Measurements from ENCODE around the gene CAMK2G. TPM values are rescaled to one million over a fixed set of nuclear protein-coding genes. Genes with fewer than 3 reads are reported as not detected.

The CAMK2G gene
- total and polyA plus RNA-seq, 7 donors = 15.8 to 60.3 (median 50.5) TPM

DNA sequence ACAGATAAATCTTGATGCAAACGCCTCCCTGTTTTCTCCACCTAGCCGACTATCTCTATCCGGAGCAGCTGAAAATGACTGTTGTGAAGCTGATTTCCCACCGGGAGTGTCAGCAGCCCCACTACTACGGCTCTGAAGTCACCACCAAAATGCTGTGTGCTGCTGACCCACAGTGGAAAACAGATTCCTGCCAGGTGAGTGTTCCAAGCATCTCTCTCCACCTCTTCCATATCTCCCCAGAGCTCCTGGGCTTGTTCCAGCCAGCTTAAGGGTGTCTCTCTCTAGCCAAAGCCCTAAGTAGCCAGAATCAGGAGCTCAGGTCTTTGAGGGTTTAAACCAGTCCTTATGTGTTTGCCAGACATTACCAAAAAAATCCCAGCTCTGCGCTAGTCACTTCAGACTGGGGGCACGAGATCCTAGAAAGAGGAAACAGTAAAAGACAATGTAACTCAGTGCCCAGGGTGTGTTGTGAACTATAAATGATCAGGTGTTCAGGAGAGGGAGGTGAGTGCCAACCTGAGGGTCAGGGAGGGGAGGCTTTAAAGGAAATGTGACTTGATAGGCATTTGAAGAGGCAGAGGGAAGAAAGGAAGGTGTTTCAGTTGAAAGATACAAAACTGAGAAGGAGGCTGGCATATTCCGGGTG lies 41.0 kb upstream of the CAMK2G start:
- intact Hi-C loops (cut with DNase I) = loop anchor here in 1 of 2 donors (10.0 kb wide), 1 partner anchor 59 kb away; no protein-coding TSS in a partner anchor
- no peak for ATAC-seq
- 54 to 62% (median 56%) methylated on average over 8 of the region's 8 CpGs for WGBS, 3 donors
- H3K27ac ChIP-seq = no peak overlapping the region
- H3K4me1 ChIP-seq = peaks cover under 1% of the 10 kb centered on the region
- H3K4me3 ChIP-seq = peak overlapping the region; percentile 70
- peaks cover 0 to 28% of the 10 kb centered on the region in 2 donors for H3K36me3 ChIP-seq (ENCODE audit: insufficient read depth in 1 of 2, low read depth in 1 of 2)
- no peaks in the 10 kb centered on the region for H3K9me3 ChIP-seq
- H3K27me3 ChIP-seq (ENCODE audit: insufficient read depth in 3 of 3, low read length in 2 of 3) = peaks cover 0 to 14% (median 0%) of the 10 kb centered on the region in 3 donors
- TF ChIP-seq, protein P1, sequence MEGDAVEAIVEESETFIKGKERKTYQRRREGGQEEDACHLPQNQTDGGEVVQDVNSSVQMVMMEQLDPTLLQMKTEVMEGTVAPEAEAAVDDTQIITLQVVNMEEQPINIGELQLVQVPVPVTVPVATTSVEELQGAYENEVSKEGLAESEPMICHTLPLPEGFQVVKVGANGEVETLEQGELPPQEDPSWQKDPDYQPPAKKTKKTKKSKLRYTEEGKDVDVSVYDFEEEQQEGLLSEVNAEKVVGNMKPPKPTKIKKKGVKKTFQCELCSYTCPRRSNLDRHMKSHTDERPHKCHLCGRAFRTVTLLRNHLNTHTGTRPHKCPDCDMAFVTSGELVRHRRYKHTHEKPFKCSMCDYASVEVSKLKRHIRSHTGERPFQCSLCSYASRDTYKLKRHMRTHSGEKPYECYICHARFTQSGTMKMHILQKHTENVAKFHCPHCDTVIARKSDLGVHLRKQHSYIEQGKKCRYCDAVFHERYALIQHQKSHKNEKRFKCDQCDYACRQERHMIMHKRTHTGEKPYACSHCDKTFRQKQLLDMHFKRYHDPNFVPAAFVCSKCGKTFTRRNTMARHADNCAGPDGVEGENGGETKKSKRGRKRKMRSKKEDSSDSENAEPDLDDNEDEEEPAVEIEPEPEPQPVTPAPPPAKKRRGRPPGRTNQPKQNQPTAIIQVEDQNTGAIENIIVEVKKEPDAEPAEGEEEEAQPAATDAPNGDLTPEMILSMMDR (IDR thresholded peaks at IDR 0.05) = no peak
- DNase-seq = no peak

DNA sequence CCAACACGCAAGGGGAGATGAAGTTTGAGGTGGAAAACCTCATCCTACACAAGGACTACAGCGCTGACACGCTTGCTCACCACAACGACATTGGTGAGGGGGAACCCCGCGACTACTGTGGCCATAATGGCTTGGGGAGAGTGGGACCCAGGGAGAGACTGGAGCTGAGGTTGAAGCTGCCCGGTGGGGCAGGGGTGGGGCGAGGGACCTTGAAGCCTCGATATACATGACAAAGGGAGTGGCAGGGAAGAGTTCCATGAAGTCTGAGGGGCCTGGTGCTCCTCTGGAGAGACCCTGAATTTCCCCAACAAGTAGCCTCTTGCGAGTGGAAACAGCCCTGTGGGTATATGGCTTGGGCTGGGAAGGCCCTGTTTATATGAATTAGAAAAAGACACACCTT lies 39.7 kb upstream of the CAMK2G start:
- no peak for ATAC-seq
- peaks cover 0 to 14% (median 0%) of the 10 kb centered on the region in 3 donors for H3K27me3 ChIP-seq (ENCODE audit: insufficient read depth in 3 of 3, low read length in 2 of 3)
- intact Hi-C loops (cut with DNase I) = loop anchor here in 1 of 2 donors (10.0 kb wide), 1 partner anchor 61 kb away; no protein-coding TSS in a partner anchor
- no peak overlapping the region for H3K27ac ChIP-seq
- no peaks in the 10 kb centered on the region for H3K9me3 ChIP-seq
- TF ChIP-seq, protein P1 (IDR thresholded peaks at IDR 0.05) = no peak
- WGBS, 3 donors = 74 to 83% (median 79%) methylated on average over 10 of the region's 10 CpGs
- H3K36me3 ChIP-seq (ENCODE audit: insufficient read depth in 1 of 2, low read depth in 1 of 2) = peaks cover 0 to 28% of the 10 kb centered on the region in 2 donors
- H3K4me3 ChIP-seq = peak overlapping the region; percentile 70
- no peak for DNase-seq
- H3K4me1 ChIP-seq = peaks cover 9% of the 10 kb centered on the region

DNA sequence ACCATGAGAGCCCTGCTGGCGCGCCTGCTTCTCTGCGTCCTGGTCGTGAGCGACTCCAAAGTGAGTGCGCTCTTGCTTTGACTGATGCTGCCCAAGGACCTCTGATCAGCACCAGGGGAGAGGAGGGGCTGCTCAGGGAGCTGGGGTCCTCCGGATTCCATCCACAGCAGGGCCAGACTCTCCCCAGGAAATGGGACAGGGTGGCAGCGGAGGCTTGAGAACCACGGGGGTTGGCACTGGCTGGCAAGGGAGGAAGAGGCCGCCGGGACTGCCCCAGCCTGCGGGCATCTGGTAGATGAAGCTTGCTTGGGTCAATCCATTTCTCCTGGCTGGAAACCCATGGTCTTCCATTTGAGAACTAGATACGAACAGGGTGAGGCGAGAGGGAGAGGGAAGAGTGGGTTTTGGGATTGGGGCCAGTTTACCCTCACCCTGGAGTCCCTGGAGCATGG lies 37.2 kb upstream of the CAMK2G start:
- intact Hi-C loops (cut with DNase I) = loop anchor here in 1 of 2 donors (10.0 kb wide), 1 partner anchor 63 kb away; no protein-coding TSS in a partner anchor
- H3K4me3 ChIP-seq = peak overlapping the region; percentile 70
- H3K36me3 ChIP-seq (ENCODE audit: insufficient read depth in 1 of 2, low read depth in 1 of 2) = peaks cover 0 to 24% of the 10 kb centered on the region in 2 donors
- WGBS, 3 donors = 11 to 17% (median 12%) methylated on average over 14 of the region's 14 CpGs
- ATAC-seq (no peak), DNase-seq (no peak)
- H3K27ac ChIP-seq = peak overlapping the region; percentile 86
- no peaks in the 10 kb centered on the region for H3K9me3 ChIP-seq
- H3K4me1 ChIP-seq = peaks cover 26% of the 10 kb centered on the region
- peaks cover 0 to 14% (median 0%) of the 10 kb centered on the region in 3 donors for H3K27me3 ChIP-seq (ENCODE audit: insufficient read depth in 3 of 3, low read length in 2 of 3)
- TF ChIP-seq, protein P1 (IDR thresholded peaks at IDR 0.05) = no peak

DNA sequence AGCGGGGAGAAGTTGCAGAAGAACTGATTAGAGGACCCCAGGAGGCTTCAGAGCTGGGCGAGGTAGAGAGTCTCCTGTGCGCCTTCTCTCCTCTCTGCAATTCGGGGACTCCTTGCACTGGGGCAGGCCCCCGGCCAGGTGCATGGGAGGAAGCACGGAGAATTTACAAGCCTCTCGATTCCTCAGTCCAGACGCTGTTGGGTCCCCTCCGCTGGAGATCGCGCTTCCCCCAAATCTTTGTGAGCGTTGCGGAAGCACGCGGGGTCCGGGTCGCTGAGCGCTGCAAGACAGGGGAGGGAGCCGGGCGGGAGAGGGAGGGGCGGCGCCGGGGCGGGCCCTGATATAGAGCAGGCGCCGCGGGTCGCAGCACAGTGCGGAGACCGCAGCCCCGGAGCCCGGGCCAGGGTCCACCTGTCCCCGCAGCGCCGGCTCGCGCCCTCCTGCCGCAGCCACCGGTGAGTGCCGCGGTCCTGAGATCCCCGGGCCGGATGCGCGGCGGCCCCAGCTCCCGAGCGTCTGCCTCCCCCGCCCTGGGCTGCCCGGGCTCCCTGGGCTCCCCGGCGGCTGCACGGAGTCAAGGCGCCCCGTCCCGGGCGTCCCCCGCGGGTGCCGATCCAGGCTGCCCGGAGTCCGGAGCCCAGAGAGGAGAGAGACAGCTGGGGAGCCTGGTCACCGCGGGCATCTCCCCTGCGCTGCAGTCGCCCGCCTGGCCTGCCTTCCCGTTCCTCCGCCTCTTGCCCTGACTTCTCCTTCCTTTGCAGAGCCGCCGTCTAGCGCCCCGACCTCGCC lies 36.6 kb upstream of the CAMK2G start, which contains the start of gene PLAU:
Gene PLAU, plus strand, starts transcription at position 369 of the 789 bp plus-strand sequence. CDS start 424 bp downstream, outside the sequence.
- H3K36me3 ChIP-seq (ENCODE audit: insufficient read depth in 1 of 2, low read depth in 1 of 2) = peaks cover 0 to 20% of the 10 kb centered on the region in 2 donors
- 1% methylated on average over 41 to 72 of the region's 74 CpGs for WGBS, 3 donors
- TF ChIP-seq, protein P1 (IDR thresholded peaks at IDR 0.05) = no peak
- intact Hi-C loops (cut with DNase I) = loop anchor here in 1 of 2 donors (10.0 kb wide), 1 partner anchor 64 kb away; no protein-coding TSS in a partner anchor
- H3K4me1 ChIP-seq = peaks cover 32% of the 10 kb centered on the region
- peaks cover 0 to 14% (median 0%) of the 10 kb centered on the region in 3 donors for H3K27me3 ChIP-seq (ENCODE audit: insufficient read depth in 3 of 3, low read length in 2 of 3)
- H3K9me3 ChIP-seq = no peaks in the 10 kb centered on the region
- peak within 1 kb of the TSS; percentile 70 for H3K4me3 ChIP-seq
- DNase-seq (peak; percentile 59 to 68), ATAC-seq (peak in 2 of 4 donors; percentile 20 to 38)
- H3K27ac ChIP-seq = peak within 1 kb of the TSS; percentile 86
